Measurements from ENCODE around the gene TRAPPC2. TPM values are rescaled to one million over a fixed set of nuclear protein-coding genes. Genes with fewer than 3 reads are reported as not detected.
A peak's percentile ranks its signal among the peaks of the same experiment; 100 is the strongest.

The TRAPPC2 gene
- total RNA-seq, 1 donor from 2014 or later: 14.7 TPM

GRCh38 chrX:13774696-13775095 is 40.3 kb upstream of the TRAPPC2 start:
- peaks cover 23% of the 10 kb centered on the region for H3K36me3 Mint-ChIP-seq (ENCODE audit: unreplicated experiment)

GRCh38 chrX:13770013-13770535 is 35.7 kb upstream of the TRAPPC2 start:
- Mint-ChIP-seq H3K27me3 (ENCODE audit: unreplicated experiment) (no peaks in the 10 kb centered on the region), H3K4me1 (ENCODE audit: unreplicated experiment) (no peaks in the 10 kb centered on the region), H3K4me3 (ENCODE audit: unreplicated experiment) (no peak overlapping the region), H3K36me3 (ENCODE audit: unreplicated experiment) (peaks cover 35% of the 10 kb centered on the region), H3K27ac (ENCODE audit: unreplicated experiment) (no peak overlapping the region), H3K9me3 (ENCODE audit: unreplicated experiment) (no peaks in the 10 kb centered on the region)
- TF ChIP-seq, protein P1, sequence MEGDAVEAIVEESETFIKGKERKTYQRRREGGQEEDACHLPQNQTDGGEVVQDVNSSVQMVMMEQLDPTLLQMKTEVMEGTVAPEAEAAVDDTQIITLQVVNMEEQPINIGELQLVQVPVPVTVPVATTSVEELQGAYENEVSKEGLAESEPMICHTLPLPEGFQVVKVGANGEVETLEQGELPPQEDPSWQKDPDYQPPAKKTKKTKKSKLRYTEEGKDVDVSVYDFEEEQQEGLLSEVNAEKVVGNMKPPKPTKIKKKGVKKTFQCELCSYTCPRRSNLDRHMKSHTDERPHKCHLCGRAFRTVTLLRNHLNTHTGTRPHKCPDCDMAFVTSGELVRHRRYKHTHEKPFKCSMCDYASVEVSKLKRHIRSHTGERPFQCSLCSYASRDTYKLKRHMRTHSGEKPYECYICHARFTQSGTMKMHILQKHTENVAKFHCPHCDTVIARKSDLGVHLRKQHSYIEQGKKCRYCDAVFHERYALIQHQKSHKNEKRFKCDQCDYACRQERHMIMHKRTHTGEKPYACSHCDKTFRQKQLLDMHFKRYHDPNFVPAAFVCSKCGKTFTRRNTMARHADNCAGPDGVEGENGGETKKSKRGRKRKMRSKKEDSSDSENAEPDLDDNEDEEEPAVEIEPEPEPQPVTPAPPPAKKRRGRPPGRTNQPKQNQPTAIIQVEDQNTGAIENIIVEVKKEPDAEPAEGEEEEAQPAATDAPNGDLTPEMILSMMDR (IDR thresholded peaks at IDR 0.05): no peak
- DNase-seq (ENCODE audit: extremely low spot score, unreplicated experiment): no peak

More at GRCh38 chrX:13774696-13775095, 40.3 kb upstream of the TRAPPC2 start:
- DNase-seq (ENCODE audit: extremely low spot score, unreplicated experiment): no peak
- Mint-ChIP-seq H3K4me1 (ENCODE audit: unreplicated experiment) (no peaks in the 10 kb centered on the region), H3K27me3 (ENCODE audit: unreplicated experiment) (no peaks in the 10 kb centered on the region), H3K4me3 (ENCODE audit: unreplicated experiment) (no peak overlapping the region), H3K9me3 (ENCODE audit: unreplicated experiment) (no peaks in the 10 kb centered on the region), H3K27ac (ENCODE audit: unreplicated experiment) (no peak overlapping the region)
- TF ChIP-seq, protein P1 (IDR thresholded peaks at IDR 0.05): no peak

- Mint-ChIP-seq H3K9me3 (ENCODE audit: unreplicated experiment) (no peaks in the 10 kb centered on the region), H3K36me3 (ENCODE audit: unreplicated experiment) (peaks cover 28% of the 10 kb centered on the region), H3K27me3 (ENCODE audit: unreplicated experiment) (no peaks in the 10 kb centered on the region), H3K4me1 (ENCODE audit: unreplicated experiment) (no peaks in the 10 kb centered on the region), H3K27ac (ENCODE audit: unreplicated experiment) (no peak overlapping the region), H3K4me3 (ENCODE audit: unreplicated experiment) (no peak overlapping the region)
- TF ChIP-seq, protein P1 (IDR thresholded peaks at IDR 0.05): no peak
- no peak for DNase-seq (ENCODE audit: extremely low spot score, unreplicated experiment)
These were observed 34.5 kb upstream of the TRAPPC2 start for GRCh38 chrX:13768939-13769338.

GRCh38 chrX:13764765-13765164 is 30.3 kb upstream of the TRAPPC2 start:
- no peaks in the 10 kb centered on the region for H3K9me3 Mint-ChIP-seq (ENCODE audit: unreplicated experiment)
- TF ChIP-seq, protein P1 (IDR thresholded peaks at IDR 0.05): peak; percentile 48
- H3K36me3 Mint-ChIP-seq (ENCODE audit: unreplicated experiment): peaks cover 21% of the 10 kb centered on the region
- H3K4me3 Mint-ChIP-seq (ENCODE audit: unreplicated experiment): no peak overlapping the region
- DNase-seq (ENCODE audit: extremely low spot score, unreplicated experiment): no peak
- no peaks in the 10 kb centered on the region for H3K27me3 Mint-ChIP-seq (ENCODE audit: unreplicated experiment)
- H3K4me1 Mint-ChIP-seq (ENCODE audit: unreplicated experiment): no peaks in the 10 kb centered on the region
- no peak overlapping the region for H3K27ac Mint-ChIP-seq (ENCODE audit: unreplicated experiment)

- no peak for DNase-seq (ENCODE audit: extremely low spot score, unreplicated experiment)
- TF ChIP-seq, protein P1 (IDR thresholded peaks at IDR 0.05): no peak
- Mint-ChIP-seq H3K4me1 (ENCODE audit: unreplicated experiment) (no peaks in the 10 kb centered on the region), H3K36me3 (ENCODE audit: unreplicated experiment) (peaks cover 18% of the 10 kb centered on the region), H3K27ac (ENCODE audit: unreplicated experiment) (no peak overlapping the region), H3K9me3 (ENCODE audit: unreplicated experiment) (no peaks in the 10 kb centered on the region), H3K4me3 (ENCODE audit: unreplicated experiment) (no peak overlapping the region), H3K27me3 (ENCODE audit: unreplicated experiment) (no peaks in the 10 kb centered on the region)
These were observed 29.9 kb upstream of the TRAPPC2 start for GRCh38 chrX:13764281-13764680.
